NCI-H748 (cell line): ENCODE results near the gene DAPP1.

Experiments used
- DNase-seq: peaks from one replicate; lab custom pipeline; 2025; ENCODE audit not compliant: unreplicated experiment; lab: John Stamatoyannopoulos, UW

DAPP1 gene

DNA sequence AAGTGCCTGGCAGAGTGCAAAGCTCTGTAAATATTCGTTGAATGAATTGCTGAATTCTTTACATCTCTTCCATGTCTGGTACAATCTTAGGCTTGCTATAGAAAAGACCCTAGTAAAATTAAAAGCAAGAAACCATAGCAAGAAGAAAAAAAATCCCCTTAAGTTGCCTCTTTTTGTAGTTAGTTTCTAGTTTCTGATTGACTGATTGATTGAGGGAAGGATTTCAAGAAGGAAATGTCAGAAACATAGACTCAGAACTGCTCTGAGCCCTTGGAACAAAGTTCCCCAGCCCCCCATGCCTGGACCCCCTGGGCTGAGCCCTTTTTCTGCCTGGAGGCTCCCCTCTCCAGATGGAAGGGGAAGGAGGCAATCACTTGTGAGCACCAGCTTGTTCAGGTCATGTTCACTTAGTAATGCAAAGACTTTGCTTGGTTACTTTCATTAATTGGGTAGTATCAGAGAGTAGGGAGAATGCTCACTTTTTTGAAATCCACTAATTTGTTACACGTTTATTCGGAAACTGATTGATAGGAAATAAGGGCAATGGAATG, 35.6 kb downstream of the DAPP1 start:
- no peak for DNase-seq

DNA sequence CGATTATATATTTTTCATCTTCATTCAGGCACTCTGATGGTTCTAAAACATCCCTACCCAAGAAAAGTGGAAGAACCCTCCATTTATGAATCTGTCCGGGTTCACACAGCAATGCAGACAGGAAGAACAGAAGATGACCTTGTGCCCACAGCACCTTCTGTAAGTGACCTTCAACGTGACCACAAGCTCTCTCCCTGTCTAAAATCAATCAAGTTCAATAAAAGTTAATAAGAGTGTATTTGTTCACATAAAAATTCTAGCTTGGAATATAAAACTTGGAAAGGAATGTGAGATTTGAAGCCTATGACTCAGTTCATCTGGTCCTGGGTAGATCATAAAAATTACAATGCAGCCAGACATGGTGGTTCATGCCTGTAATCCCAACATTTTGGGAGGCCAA, 36.6 kb downstream of the DAPP1 start:
- no peak for DNase-seq

DNA sequence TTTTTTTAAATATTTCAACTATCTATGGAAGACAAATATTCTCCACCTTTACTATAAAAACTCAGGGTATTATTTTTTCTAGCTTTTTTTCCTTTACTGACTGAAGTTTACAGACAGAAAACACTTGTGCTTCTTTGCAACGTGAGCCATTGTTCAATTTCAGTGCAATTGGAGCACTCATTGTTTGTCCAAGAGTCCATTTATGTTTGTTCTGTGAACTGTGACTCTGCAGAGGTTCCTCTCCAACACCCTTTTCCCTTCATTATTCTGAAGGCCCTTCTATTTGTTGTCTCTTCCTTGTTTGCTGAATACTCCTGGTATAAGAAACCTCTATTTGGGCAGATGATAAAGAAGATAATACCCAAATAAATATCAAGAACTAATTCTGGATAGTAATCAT, 37.4 kb downstream of the DAPP1 start:
- peak; percentile 76 for DNase-seq

DNA sequence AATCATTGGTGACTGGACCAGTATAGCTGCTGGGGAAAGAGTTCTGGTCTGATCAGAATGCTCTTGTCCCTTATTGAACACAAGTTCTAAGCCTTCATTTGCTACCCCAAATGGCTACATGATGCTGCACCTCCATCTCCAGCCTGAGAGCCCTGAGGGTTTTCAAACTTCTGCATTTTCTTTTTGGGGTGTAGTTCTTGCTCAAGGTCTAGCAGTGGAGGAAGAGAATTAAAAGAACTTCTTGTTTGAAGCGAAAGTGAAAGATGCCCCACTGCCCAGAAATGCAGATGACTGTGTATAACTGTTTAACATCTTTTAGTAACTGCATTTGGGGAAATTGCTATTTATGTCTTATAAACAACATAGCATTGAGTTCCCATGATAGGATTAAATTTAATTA, 39.1 kb downstream of the DAPP1 start:
- no peak for DNase-seq

DNA sequence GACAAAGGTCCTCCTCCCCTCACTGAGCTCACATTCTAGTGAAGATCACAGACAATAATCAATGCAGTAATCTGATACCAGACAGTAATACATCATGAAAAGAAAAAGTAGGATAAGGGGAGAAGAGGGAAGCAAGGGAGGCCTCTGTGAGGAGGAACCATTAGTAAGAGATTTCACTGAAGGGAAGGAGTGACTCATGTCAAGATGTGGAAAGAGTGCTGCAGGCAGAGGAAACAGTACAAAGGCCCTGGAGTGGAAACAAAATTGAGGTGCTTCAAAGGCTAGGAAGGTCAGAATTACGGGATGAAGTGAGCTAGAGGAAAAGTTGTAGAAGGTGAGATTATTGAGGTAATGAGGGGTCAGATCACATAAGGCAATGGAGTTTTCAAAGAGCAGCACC, 39.5 kb downstream of the DAPP1 start:
- no peak for DNase-seq

DNA sequence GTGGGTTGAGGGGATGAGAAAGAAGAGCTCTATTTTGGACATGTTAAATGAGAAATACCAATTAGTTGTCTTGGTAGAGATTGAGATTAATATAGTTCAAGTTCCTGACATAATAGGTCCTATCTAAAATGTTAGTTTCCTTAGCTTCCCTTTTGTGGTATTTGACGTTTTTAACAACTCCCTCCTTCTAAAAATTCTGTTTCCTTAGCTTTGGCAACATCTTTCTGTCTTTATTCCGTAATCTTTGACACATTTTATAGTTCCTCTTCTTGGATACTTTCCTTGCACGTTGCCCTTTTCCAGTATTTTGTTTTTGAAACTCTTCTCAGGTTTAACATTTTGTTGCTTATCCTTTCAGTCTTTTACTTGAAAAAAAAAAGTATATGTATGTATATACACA, 40.7 kb downstream of the DAPP1 start:
- DNase-seq, result no peak

DNA sequence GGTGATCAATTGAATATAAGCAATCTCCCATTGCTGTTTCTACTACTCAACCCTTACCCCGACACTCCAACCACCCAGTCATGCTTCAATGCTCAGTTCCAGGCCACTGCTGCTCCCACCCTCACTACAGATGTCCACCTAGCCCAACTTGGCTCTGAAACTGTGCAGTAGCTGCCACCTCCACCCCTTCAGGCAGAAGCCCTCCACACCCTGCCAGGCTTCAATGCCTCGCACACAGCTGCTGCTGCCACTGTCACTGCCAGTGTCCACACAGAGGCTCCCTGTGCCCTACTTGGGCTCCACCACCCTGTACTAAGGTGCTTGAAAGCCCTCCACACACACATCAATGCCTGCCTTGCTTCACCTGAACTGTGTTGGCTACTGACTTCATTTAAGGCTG, 43.0 kb downstream of the DAPP1 start:
- peak; percentile 18 for DNase-seq

DNA sequence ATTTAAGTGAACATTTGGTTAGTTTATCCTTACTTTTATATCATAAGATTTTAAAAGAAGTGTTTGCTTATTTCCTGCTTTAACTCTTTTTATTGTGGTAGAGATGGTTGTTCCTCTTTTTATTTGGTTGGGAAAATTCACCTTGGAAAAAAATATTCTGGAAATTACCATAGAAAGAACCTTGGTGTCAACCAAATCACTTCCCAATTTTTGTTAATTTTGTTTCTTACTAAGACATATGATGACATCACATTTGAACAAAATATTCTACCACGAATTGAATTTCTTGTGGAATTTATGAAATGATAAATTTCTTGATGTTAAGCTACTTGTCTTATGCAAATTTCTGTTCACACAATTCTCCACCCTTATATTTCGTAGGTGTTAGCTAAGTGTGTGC, 43.9 kb downstream of the DAPP1 start:
- no peak for DNase-seq

DNA sequence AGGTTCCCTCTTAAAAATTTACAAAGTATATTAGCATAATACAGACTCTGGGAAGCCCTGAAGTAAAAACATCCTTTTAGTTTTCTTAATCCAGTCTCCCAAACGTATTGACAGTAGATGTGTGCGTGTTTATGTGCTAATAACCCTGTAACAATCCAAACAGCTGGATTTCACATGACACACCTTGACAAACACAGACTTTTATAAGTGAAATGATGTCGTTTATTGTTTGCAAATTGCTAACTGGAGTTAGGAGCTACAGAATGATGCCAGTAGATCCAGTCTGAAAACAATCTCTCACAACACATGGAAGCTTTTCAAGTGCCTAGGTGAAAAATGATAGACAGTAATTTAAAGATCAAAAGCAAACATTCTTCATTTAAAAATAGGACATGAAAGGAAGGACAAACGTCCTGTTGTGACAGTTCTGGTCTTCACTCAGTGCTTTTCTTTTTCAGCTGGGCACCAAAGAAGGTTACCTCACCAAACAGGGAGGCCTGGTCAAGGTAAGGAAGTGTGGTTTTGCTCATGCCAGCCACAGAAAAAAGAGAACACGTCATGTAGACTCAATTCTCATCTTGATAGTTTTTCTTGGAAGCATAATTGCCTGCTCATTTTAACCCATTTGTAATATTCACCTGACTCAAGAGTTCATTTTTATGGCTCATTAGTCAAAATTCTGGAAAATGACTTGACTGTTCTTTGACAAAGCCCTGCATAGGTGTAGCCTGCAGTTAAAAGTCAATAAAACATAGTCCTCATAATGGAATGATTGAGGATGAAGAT, 44.7 kb downstream of the DAPP1 start:
- peak; percentile 87 for DNase-seq

DNA sequence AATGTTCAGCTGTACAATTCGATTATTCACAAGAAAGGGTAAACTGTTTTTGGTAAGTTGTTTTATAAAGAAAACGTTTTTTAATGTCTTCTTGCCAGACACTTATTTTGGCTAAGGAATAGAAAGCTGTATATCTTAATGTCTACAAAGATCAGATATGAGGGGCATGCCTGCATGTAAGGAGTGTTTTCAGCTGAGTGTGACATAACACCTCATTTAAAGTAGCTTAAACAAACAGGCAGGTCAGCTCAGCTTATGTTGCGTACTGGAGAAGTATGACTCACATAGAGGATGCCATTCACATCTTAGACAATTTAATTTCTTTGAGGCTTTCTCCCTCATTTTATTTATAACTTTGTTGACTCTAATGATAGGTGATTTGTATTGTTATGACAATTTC, 47.2 kb downstream of the DAPP1 start:
- DNase-seq, result no peak

DNA sequence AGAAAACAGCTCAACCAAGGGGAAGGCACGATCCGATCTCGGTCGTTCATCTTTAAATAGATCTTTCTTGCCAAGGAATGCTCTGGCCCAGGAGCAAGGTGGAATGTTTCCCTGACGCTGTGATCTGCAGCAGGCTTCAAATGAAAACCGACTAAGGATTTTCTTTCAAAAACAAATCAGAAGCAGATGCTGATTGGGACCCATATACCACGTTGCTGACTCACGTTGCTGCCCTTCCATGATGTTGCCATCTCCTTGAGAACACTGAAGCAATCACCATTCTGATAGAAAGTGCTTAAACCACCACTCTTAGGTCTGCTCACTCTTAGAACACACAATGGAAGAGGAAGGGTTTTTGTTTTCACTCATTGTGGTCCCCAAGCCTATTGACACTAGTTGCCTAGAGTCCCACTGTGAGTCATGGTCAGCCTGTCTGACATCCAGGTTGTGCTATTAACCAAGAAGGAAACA, 51.5 kb downstream of the DAPP1 start:
- no peak for DNase-seq

DNA sequence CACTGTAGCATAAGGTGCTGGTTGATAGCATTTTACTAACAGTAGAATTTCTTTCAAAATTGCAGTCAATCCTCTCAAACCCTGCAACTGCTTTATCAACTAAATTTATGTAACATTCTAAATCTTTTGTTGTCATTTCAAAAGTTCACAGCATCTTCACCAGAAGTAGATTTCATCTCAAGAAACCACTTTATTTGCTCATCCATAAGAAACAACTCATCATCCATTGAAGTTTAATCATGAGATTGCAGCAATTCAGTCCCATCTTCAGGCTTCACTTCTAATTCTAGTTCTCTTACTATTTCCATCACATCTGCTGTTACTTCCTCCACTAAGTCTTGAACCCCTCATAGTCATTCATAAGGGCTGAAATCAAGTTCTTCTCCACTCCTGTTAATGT, 55.9 kb downstream of the DAPP1 start:
- DNase-seq, result no peak

DNA sequence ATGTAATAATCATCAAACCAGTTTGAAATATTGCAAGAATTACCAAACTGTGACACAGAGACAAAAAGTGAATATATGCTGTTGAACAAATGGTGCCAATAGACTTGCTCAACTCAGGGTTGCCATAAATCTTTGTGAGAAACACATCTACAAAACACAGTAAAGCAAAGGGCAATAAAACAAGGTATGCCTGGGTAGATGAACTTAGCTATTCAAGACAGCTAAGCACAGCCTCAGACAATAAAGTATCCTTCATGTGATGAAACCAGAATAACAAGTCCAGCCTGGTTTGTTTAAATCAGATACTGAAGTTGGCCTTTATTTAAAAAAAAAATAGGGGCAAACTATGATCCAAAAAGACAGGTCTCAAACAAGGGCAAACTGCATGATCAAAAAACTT, 58.4 kb downstream of the DAPP1 start:
- no peak for DNase-seq

DNA sequence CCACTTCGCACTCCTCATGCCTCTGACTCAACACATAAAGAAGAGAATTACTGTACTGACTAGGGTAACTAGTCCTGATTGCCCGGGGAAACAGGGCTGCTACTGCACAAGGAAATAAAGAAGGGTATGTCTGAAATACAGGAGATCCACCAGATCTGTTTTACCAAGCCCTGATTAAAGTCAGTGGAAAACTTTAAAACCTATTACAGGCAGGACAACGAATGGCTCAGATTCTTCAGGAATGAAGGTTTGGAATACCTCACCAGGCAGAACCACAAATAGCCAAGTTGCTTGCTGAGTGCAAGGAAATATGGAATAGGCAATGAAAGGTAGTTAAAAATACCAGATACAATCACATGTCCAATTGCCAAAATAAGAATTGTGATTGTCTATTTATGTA, 60.3 kb downstream of the DAPP1 start:
- no peak for DNase-seq

DNA sequence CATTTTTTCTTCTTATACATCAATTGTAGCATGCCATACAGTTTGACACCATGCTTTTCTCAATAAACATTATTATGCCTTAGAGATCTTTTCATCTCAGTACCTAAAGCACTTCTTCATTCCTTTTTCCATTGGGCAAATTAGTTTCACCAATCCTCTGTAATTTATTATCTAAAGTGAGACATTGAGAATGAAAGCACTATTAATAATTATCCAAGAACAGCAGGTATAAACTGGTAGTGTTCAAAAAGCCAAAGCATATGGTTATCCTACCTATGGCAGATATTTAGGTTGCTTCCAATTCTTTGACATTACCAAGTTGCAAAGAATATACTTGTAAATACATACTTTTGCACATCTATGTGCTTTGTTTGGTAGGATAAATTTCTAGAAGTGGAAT, 62.0 kb downstream of the DAPP1 start:
- DNase-seq, result no peak

DNA sequence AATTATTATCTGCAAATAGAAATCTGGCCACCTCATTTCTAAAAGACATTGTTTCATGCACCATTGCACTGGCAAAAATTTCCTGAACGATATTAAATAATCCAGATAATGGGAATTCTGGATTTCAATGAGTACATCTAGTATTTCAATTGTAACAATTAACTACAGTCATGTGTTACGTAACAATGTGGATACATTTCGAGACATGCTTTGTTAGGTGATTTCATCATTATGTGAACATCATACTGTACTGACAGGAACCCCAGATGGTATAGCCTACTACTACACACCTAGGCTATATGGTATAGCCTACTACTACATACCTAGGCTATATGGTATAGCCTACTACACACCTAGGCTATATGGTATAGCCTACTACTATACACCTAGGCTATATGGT, 62.8 kb downstream of the DAPP1 start:
- no peak for DNase-seq

DNA sequence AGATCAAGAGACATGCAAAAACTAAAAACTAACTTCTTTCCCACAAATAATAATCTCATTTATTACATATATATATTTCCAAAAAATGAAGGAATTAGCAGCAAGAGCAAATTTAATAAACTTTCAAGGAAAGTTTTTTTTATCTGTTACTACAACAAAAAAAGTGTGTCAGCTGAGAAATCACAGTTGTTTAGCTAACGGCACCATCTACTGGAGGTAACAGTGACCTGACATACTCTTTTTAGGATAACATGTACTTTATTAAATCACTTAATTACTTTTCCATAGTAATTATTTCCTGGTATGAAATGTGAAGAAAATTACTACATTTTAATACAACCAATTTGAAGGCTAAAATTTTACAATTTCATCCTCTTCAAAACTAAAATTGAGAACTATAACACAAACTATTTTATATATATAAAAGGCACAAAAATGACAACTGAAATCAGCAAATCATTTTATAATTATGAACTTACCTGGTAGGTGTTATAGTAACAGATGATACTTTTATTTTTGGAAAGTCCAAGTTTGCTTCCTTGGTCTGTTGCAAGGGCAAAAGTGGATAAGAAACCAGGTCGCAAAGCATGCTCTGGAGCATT, 68.5 kb downstream of the DAPP1 start:
- peak; percentile 24 for DNase-seq

DNA sequence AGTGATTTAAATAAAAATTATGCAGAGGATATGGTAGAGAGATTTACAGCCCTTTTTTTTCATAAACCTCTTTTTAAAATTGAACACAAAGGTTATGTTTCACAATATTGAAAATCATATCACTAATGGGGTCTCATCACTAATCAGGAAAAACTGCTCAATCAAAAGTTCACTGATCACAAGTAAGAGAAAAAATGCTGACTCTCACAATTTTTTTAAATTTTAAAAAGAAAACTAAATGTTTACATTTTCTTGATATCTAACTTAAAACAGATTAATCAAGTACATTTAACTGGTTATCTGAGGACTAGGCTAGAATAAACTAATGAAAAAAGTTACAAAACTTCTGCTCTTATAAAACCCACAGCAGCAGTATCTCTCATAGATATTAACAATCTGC, 69.1 kb downstream of the DAPP1 start:
- DNase-seq, result no peak

DNA sequence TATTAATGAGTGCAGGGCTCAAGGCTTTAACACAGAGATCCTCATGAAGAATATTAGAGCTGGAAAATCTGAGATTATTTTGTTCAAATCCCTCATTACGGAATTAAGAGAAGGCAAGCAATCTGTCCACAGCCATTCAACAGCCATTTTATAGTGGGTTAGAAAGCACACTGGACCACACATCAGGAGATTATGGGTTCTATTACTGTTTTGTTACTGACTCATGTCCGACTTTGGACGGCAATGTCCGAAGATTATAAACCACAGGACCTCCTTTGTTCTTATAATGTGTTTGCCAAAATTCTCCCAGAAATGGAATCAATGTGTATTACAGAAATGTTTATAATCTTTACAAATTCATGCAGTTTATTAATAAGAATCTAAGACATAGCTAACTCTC, 69.5 kb downstream of the DAPP1 start:
- no peak for DNase-seq

DNA sequence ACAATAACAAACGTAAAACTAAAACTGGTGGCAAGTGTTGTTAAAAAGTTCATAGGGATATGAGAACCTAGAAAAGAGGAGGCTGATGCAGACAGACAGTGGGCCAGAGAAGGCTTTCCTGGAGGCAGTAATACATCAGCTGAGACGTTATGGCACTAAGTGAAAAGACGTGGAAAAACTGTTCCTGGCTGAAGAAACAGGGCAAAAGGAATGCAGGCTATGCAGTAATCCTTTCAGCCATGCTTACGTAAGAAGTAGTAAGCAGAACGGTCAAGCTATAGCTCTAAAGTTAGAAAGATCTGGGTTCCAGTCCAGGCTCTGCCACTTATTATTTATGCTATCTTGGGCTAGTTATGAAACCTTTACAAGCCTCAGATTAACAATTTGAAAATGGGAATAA, 71.2 kb downstream of the DAPP1 start:
- no peak for DNase-seq

DNA sequence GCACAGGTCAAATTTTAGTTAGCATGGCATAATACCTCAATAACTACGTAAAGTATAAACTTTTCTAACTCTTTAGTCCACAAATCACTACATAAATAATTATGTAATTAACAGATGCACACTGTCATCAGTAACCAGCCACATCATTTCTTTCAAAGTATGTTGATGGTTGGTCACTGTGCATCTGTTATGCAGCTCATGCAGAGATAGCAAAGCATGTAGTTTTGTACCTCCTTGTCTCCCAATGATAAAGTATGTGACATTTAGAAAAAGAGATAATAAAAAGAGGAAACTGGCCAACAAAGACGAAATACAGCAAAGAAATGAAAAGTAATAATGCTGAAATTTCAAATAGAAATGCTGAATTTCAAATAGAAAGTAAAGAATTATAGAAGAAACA, 74.7 kb downstream of the DAPP1 start:
- DNase-seq, result no peak

DNA sequence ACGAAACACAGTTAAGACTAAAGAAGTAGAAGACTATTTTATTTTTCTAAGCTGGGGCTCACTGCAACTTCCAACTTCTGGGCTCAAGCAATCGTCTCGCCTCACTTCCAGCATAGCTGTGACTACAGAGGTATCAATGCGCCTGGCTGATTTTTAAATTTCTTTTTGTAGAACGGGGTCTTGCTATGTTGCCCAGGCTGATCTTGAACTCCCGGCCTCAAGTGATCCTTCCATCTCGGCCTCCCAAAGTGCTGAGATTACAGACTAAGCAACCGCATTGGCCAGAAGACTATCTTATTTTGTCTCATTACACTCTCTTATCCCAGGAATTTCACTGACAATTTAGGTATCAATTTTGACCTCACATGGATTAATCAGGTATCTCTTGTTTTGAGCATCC, 76.4 kb downstream of the DAPP1 start:
- no peak for DNase-seq

DNA sequence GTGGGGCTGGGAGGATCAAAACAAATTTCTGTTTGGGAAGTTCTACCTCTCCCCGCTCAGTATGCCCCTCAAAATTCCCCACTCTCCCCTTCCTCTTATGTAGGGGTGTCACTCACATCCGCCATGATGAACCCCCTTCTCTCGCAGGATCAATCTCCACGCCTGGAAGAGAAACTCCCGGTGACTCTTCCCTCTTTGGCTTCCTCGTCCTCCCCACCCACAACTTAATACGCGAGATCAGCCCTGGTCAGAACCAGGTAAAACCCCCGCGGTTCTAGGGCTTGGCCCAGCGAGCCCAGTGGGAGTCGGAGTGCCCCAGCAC, 77.2 kb downstream of the DAPP1 start:
- peak; percentile 10 for DNase-seq
